HG03045 (cell line): Measurements from ENCODE around the gene CCDC81.
"Not testable (repeated sequence)": the region's sequence is repeated elsewhere in the genome, so short reads cannot be mapped to it uniquely, and the experiment has no call there.

Experiments
- ATAC-seq: cut with Tn5 transposase; IDR thresholded peaks from one replicate; pipeline ENCODE4 v1.9.1; 2021; ENCODE audit warnings: mild to moderate bottlenecking, moderate library complexity; ENCODE audit not compliant: unreplicated experiment

CCDC81 gene

GRCh38 chr11:86374586-86374985 lies at the start of gene CCDC81:
Gene CCDC81, plus strand, starts transcription at chr11:86374887. Its CDS starts 277 bp downstream, at chr11:86375164.
- no peak for ATAC-seq

- ATAC-seq = no peak
Measured at GRCh38 chr11:86335131-86335767, 39.4 kb upstream of the CCDC81 start.

- no peak for ATAC-seq
Measured at GRCh38 chr11:86337227-86337626, 37.5 kb upstream of the CCDC81 start.

- ATAC-seq = no peak
Measured at GRCh38 chr11:86341382-86341781, 33.3 kb upstream of the CCDC81 start.

GRCh38 chr11:86346513-86346912 lies 28.2 kb upstream of the CCDC81 start:
- ATAC-seq = no peak

- ATAC-seq = no peak
Measured at GRCh38 chr11:86355256-86355655, 19.4 kb upstream of the CCDC81 start.

GRCh38 chr11:86357412-86357811 lies 17.3 kb upstream of the CCDC81 start:
- not testable (repeated sequence) for ATAC-seq

GRCh38 chr11:86358720-86359119 lies 16.0 kb upstream of the CCDC81 start:
- ATAC-seq = no peak

GRCh38 chr11:86360775-86361395 lies 13.8 kb upstream of the CCDC81 start:
- ATAC-seq = no peak

GRCh38 chr11:86363424-86363823 lies 11.3 kb upstream of the CCDC81 start:
- ATAC-seq = no peak

GRCh38 chr11:86365546-86365945 lies 9.1 kb upstream of the CCDC81 start:
- no peak for ATAC-seq

- ATAC-seq = no peak
Measured at GRCh38 chr11:86369668-86370067, 5.0 kb upstream of the CCDC81 start.

- ATAC-seq = no peak
Measured at GRCh38 chr11:86370171-86370570, 4.5 kb upstream of the CCDC81 start.

- no peak for ATAC-seq
Measured at GRCh38 chr11:86370922-86371594, 3.6 kb upstream of the CCDC81 start.

GRCh38 chr11:86372041-86372440 lies 2.6 kb upstream of the CCDC81 start:
- no peak for ATAC-seq

- ATAC-seq = no peak
Measured at GRCh38 chr11:86372586-86372985, 2.1 kb upstream of the CCDC81 start.

GRCh38 chr11:86374069-86374468 lies 618 bp upstream of the CCDC81 start:
- no peak for ATAC-seq

GRCh38 chr11:86377972-86378371 lies 3.3 kb downstream of the CCDC81 start:
- ATAC-seq = no peak

- ATAC-seq = no peak
Measured at GRCh38 chr11:86380295-86381059, 5.8 kb downstream of the CCDC81 start.

- ATAC-seq = no peak
Measured at GRCh38 chr11:86383041-86383955, 8.6 kb downstream of the CCDC81 start.
